Hepatocyte (in vitro differentiated cells): ENCODE data around the gene SIGLEC1.

Source experiments
- EZH2 ChIP-seq: fragments of 200-600 bp; sonication (generic); IDR thresholded peaks from 2 replicates; pipeline ENCODE4 v1.6.1; 2016; ENCODE audit warnings: antibody characterized with exemption, mild to moderate bottlenecking, borderline replicate concordance
- EZH2phosphoT487 ChIP-seq: fragments of 200-600 bp; sonication (generic); IDR thresholded peaks from one replicate; pipeline ENCODE4 v1.6.1; 2018; ENCODE audit warnings: antibody characterized with exemption, mild to moderate bottlenecking, low read depth, moderate library complexity; ENCODE audit not compliant: unreplicated experiment, severe bottlenecking
- TF ChIP-seq, protein P1 (sequence below): fragments of 200-600 bp; sonication (generic); IDR thresholded peaks from 2 replicates; pipeline ENCODE4 v1.5.1; 2016; ENCODE audit warnings: antibody characterized with exemption, mild to moderate bottlenecking; ENCODE audit not compliant: poor library complexity

DNA sequence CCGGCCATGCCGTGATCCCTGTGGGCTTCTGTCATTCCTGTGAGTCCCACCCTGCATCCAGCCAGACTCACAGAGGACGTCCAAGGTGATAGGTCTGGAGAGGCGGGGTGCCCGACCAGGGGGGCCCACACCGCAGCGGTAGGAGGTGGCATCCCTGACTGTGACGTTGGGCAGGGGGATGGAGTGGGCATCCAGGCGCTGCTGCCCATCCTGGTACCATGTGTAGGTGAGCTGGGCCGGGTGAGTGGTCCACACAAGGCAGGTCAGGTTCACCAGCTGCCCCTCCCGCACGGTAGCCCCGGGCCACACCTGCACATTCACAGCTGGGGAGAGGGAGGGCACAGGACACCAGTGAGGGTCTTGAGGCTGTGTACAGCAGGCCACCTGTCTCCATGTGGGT, 19.0 kb downstream of the SIGLEC1 start:
- TF ChIP-seq, protein P1, sequence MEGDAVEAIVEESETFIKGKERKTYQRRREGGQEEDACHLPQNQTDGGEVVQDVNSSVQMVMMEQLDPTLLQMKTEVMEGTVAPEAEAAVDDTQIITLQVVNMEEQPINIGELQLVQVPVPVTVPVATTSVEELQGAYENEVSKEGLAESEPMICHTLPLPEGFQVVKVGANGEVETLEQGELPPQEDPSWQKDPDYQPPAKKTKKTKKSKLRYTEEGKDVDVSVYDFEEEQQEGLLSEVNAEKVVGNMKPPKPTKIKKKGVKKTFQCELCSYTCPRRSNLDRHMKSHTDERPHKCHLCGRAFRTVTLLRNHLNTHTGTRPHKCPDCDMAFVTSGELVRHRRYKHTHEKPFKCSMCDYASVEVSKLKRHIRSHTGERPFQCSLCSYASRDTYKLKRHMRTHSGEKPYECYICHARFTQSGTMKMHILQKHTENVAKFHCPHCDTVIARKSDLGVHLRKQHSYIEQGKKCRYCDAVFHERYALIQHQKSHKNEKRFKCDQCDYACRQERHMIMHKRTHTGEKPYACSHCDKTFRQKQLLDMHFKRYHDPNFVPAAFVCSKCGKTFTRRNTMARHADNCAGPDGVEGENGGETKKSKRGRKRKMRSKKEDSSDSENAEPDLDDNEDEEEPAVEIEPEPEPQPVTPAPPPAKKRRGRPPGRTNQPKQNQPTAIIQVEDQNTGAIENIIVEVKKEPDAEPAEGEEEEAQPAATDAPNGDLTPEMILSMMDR: no peak
- TF ChIP-seq EZH2 (no peak), EZH2phosphoT487 (no peak)
